Astrocyte (in vitro differentiated cells and primary cell): ENCODE data around the gene ATP2B2.

Source experiments
- EZH2 ChIP-seq: IDR thresholded peaks from 2 replicates; pipeline ENCODE4 v1.6.1; 2012; ENCODE audit warnings: mild to moderate bottlenecking, low read length, inconsistent platforms; ENCODE audit not compliant: insufficient read depth
- TF ChIP-seq, protein P1 (sequence below): IDR thresholded peaks from 2 replicates; pipeline ENCODE4 v1.5.1; 2011; ENCODE audit warnings: low read depth, mild to moderate bottlenecking, inconsistent platforms, low read length, moderate library complexity; ENCODE audit not compliant: insufficient read depth

DNA sequence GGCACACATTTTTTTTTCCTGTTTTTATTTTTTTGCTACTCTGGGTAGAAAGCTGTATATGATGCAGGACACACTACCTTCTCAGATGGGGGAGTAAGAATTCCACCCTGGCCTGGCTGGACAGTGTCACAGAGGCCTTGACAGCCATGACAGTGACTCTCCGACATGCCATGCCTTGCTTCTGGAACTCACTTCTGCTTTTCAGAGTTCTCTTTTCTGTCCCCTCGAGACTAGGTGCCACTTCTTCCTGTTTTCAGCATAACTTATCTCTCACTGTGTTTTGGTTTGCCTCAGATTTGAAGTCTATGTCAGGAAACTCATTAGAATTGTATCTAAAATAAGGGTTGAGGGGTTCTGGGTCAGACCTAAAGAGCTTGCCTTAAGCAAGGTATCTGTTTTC is 115.4 kb downstream of the ATP2B2 start:
- TF ChIP-seq, protein P1, sequence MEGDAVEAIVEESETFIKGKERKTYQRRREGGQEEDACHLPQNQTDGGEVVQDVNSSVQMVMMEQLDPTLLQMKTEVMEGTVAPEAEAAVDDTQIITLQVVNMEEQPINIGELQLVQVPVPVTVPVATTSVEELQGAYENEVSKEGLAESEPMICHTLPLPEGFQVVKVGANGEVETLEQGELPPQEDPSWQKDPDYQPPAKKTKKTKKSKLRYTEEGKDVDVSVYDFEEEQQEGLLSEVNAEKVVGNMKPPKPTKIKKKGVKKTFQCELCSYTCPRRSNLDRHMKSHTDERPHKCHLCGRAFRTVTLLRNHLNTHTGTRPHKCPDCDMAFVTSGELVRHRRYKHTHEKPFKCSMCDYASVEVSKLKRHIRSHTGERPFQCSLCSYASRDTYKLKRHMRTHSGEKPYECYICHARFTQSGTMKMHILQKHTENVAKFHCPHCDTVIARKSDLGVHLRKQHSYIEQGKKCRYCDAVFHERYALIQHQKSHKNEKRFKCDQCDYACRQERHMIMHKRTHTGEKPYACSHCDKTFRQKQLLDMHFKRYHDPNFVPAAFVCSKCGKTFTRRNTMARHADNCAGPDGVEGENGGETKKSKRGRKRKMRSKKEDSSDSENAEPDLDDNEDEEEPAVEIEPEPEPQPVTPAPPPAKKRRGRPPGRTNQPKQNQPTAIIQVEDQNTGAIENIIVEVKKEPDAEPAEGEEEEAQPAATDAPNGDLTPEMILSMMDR = no peak
- TF ChIP-seq EZH2 = no peak
